Activated CD4-positive, alpha-beta T cell treated with anti-CD3 and anti-CD28 coated beads for 36 hours (primary cell): ENCODE data around the gene SLC9C1. TPM values are rescaled to one million over a fixed set of nuclear protein-coding genes. Genes with fewer than 3 reads are reported as not detected.

ENCODE experiments used
- microRNA-seq: library from miRNA; unstranded; fragments of <30 nt; microRNA quantifications from one replicate; pipeline ENCODE4 v1.2.0, GENCODE V29; 2021; ENCODE audit warnings: borderline replicate concordance
- total RNA-seq, 2 experiments: library from RNA; stranded (reverse); gene quantifications; one replicate each; pipeline ENCODE4 v1.2.3, GENCODE V29; 2021

Gene SLC9C1
- total RNA-seq, 2 experiments from 2014 or later: not detected

Small RNAs within 50 kb of the gene (microRNA-seq; reads per million reads assigned to microRNA genes)
- not detected for gene MIR567

Other genes with a start within 250 kb of the SLC9C1 start
- 1 to 10 TPM; 8.7 to 9.3 TPM for gene C3orf52, start 207.8 kb downstream of the SLC9C1 start, total RNA-seq
- 10 to 100 TPM in 1 of 2 experiments, 1 to 10 TPM in 1; 9.3 to 12.1 TPM for gene GCSAM, start 161.0 kb downstream of the SLC9C1 start, total RNA-seq
- gene CD200, start 38.9 kb upstream of the SLC9C1 start, total RNA-seq: 10 to 100 TPM; 30.2 to 42.3 TPM
- 10 to 100 TPM; 21.0 to 21.7 TPM for gene BTLA, start 205.3 kb upstream of the SLC9C1 start, total RNA-seq